ENCODE measurements around the gene SPATS2L.

SPATS2L gene

DNA sequence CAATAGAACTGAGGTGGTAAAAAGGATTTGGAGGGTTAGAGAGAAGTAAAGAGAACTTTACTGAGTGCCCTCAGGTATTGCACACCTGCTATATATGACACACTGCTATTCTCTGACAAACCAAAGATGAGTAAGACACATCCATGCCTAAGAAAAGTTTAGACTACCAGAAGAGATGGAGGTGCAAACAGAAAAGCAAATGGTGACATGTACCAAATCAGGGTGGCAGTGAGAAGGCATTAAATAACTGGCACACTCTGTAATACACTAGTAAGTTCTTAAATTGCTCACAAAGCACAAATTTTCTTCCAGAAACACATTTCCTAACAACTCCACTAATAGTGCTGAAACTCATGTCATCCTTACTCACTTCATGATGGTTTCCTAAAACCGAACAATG, 114.8 kb downstream of the SPATS2L start:
- DNase-seq, result no peak

- no peak for DNase-seq
These were observed 115.6 kb downstream of the SPATS2L start for GRCh38 chr2:200422071-200422470.

DNA sequence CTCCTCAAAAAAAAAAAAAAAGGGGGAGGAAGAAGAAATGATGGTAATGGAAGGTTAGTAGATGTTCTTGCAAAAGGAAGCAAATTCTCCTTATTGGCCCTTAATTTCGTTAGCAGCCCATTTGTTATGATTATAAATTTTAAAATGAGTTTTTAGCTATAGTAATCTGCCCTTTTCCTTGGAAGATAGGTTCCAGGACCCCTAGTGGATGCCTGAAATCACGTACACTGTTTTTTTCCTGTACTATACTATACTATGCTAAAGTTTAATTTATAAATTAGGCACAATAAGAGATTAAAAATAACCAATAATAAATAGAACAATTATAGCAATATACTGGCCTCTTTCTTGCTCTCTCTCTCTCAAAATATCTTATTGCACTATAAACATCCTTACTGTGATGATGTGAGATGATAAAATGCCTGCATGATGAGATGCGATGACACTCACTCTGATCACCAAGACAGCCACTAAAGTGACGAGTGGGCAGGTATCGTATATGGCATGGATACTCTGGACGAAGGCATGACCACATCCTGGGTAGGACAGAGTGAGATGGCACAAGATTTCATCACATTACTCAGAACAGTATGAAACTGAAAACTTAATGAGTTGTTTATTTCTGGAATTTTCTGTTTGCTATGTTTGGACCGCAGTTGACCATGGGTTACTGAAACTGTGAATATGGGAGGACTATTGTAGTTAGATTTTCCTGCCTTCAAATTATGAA, 116.2 kb downstream of the SPATS2L start:
- no peak for DNase-seq

DNA sequence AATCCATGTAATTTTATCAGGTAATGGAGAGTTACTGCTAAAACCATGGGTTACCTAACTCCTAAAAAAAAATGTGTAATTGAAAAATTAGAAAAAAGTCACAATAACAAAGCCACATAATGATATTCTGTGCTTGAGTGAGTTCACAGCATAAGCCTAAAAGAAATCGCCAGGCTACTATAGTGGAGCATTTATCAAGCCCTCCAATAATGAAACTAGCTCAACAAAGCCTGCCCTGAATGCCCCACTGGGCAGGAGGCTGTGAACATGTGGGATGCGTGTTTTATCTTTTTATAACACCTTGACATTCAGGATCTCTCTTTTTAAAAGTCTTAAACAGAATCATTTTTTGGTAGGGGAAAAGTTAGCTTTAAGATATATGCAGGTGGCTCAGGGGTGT, 117.0 kb downstream of the SPATS2L start:
- no peak for DNase-seq

DNA sequence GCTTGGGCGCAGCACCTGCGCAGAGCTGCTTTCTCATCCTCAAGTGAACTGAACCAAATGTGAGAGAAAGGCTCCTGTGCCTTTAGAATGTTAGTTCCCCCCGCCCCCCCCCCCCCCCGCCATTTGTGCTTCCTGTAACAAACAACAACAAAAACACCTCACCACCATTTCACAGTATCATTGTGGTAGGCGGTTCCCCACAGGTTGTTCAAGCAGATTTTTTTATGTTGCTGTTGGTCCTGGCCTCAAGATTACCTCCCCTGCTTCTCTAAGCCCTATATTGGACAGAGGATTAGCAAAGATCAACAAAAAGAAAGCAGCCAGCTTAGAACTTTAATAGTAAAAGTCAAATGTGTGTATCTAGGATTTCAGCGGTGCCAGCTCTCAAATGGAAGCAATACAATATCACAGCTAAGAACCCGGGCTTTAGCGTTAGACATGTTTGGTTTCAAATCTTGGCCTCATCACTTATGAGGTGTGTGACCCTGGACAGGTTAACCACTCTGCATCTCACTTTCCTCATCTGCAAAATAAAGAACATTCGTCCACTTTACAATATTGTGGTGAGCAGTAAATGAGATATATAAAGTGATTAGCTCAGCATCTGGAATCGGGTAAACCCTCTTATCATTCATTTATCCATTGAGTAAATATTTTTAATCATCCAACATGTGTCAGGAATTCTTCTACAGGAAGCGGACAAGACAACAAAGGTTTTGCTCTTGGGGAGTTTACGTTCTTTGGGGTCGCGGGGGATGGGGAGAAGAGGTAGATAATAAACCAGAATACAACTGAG, 118.7 kb downstream of the SPATS2L start:
- DNase-seq, result no peak

DNA sequence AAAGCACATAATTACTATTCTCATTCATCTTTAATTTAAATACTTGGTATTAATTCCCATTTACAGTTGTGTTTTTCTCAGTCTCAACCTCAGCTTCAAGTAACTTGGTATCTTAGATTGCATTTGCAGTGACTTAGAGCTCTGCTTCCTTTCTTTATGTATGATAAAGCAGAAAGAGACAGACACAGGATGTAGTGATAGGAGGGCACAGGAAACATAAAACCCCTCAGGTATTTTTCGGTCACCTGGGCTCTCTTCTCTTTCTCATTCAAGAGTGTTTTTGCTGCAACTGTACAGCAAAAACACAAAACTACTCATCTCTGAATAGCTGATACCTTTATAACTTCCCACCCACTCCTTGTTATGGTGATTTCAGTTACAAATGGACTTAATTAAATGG, 120.3 kb downstream of the SPATS2L start:
- no peak for DNase-seq

- DNase-seq, result no peak
These were observed 122.6 kb downstream of the SPATS2L start for GRCh38 chr2:200428961-200429665.

GRCh38 chr2:200430017-200430416, 123.5 kb downstream of the SPATS2L start:
- no peak for DNase-seq

- DNase-seq, result no peak
These were observed 125.7 kb downstream of the SPATS2L start for GRCh38 chr2:200431996-200432705.

GRCh38 chr2:200435379-200435778, 128.9 kb downstream of the SPATS2L start:
- no peak for DNase-seq

DNA sequence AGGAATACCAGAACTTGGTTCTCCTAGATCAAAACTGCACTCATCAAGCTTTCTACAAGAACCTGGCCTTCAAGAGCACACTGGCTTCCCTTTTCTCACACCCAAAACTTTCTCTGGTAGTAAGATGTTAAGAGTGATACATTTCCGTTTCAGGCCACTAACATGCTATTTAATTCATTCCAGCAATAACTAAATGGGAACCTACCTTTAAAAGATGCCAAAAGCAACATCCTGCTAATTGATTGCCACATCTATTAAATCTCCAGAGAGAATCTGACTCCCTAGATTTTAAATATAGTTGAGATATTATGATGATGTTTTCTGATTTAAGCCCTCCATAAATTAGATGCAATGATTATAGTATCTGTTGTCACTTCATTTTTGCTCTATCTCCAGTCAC, 131.8 kb downstream of the SPATS2L start:
- DNase-seq, result no peak

- no peak for DNase-seq
These were observed 132.4 kb downstream of the SPATS2L start for GRCh38 chr2:200438846-200439245.

GRCh38 chr2:200439981-200440380, 133.5 kb downstream of the SPATS2L start:
- DNase-seq, result no peak

GRCh38 chr2:200442471-200442870, 136.0 kb downstream of the SPATS2L start:
- DNase-seq, result no peak

DNA sequence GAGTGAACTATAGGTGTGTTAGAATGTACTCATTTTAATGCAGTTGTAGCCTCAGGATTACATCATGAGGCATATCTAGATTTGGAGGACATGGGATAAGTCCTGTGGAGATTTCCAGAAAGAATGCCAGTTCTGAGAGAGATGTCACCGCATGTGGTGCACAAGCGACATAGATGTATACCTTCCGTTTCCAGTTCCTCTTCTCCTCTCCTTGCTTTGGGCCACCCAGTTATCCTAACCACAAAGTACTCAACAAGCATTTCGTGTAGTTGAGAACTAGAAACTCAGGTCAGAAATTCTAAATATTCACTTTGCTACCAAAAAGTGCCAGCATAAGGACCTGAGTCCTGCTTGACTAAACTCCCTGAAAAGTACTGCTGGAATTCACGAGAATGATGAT, 136.9 kb downstream of the SPATS2L start:
- DNase-seq, result no peak

DNA sequence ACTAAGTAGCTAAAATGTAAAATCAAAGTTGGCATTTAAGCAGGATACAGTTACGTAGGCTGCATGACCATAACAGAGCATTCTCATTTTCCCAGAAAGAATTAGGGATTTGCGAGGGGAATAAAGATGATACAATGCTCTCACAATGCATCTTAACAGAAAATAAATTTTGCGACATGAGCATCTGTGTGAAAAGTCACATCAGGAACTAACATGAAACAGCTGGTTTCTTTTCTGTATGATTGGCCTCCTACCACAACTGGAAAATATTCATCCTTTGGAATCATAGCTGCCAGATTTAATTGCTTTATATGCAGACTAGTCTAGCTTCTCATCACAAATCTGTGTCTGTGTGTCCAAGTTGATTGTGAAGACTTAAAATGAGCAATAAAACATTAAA, 137.4 kb downstream of the SPATS2L start:
- no peak for DNase-seq

GRCh38 chr2:200444530-200444929, 138.0 kb downstream of the SPATS2L start:
- DNase-seq, result no peak

- DNase-seq, result no peak
These were observed 138.8 kb downstream of the SPATS2L start for GRCh38 chr2:200445284-200445683.

GRCh38 chr2:200446612-200447011, 140.1 kb downstream of the SPATS2L start:
- DNase-seq, result no peak

DNA sequence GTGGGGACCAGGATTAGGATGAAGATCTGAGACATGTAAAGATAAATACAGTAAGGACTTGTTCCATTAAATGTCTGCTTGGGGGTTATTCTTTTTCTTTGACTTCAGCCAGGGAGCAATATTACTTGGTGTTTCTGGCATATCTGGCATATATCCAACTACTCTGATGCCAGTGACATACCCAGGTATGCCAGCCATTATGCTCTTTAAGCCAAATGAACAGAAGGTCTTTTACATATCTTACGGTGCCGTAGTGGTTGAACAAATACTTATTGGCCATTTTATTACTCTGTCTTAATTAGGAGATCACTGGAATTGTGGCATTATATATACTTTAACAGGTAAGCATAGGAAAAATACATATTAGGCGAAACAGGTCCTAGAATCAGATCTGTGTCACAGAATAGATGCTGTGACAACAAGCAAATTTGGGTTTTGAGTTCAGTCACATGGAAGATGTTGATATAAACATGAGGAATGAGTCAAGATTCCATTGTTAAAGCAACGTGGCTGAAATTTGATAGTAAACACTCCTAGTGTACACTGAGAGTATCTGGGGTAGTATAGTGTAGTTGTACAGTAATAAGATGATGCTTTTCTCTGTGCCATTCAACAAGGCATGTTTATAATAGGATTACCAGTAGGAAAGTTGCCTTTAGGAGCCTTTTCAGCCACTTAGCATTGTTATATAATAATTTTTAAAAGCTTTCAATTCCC, 140.8 kb downstream of the SPATS2L start:
- no peak for DNase-seq

DNA sequence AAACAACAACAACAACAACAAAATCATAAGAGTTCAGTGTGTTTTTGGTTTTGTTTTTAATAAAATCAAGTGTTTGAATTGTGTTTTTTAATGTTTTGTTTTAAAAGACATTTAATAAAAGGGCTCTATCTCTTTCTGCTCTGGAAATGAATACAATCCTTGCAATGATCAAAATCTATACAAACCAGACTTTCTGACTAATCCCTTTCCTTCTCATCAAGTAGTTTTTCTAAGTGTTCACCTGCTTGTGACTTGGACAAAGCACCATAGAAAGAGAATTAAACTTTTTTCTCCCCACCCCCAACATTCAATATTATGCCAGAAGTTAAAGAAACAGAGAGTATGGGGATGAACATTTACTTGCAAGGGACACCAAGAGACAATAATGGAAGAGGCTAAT, 142.0 kb downstream of the SPATS2L start:
- no peak for DNase-seq

GRCh38 chr2:200449149-200449548, 142.7 kb downstream of the SPATS2L start:
- no peak for DNase-seq

Data from femur (tissue), 1 donor.